K562 (cell line): Measurements from ENCODE around the gene GPC1. TPM values are rescaled to one million over a fixed set of nuclear protein-coding genes. Genes with fewer than 3 reads are reported as not detected.

Experiments used
- ATAC-seq: fragments of 200-7000 bp; cut with Tn5 transposase; 3 replicates; pipeline ENCODE4 v1.9.1; 2020; ENCODE audit warnings: moderate library complexity
- BruUV-seq: library from RNA; stranded (reverse); fragments of 400-500 nt; replicated peaks from 2 replicates; lab custom pipeline; 2021; lab: Mats Ljungman, UMichigan
- CTCF ChIA-PET: fragments of 300-600 bp; formaldehyde crosslinking; extraction: SDS; loops from one replicate; lab custom pipeline; 2021; ENCODE audit warnings: low intra/inter-chr PET ratio; lab: Yijun Ruan, JAX
- POLR2A ChIA-PET: fragments of 300-600, 350-650 bp; sonication (Branson Sonifier 250); formaldehyde crosslinking; extraction: SDS; loops from one replicate; lab custom pipeline; 2021; ENCODE audit warnings: antibody characterized with exemption, inconsistent platforms; lab: Yijun Ruan, JAX
- DNase-seq, 4 experiments: peaks; one replicate each; pipeline versions ENCODE4 v3.0.0 to v3.0.0-alpha.2; 2011 to 2018; ENCODE audit warnings: low spot score in 3 of 4, mixed read lengths in 3 of 4; ENCODE audit errors: extremely low read depth in 1 of 4
- FAIRE-seq: peaks from 2 replicates; lab custom pipeline; 2011; peaks lifted over from hg19 to GRCh38; lab: Jason Lieb, UNC
- H2AFZ ChIP-seq: 2 replicates; pipeline ENCODE4 v1.6.0; 2011; ENCODE audit warnings: low read depth, low read length, control low read depth, inconsistent platforms
- H3K27ac ChIP-seq: fragments of 200-600 bp; 3 replicates; pipeline ENCODE4 v1.8.0; 2011; ENCODE audit warnings: low read depth, mild to moderate bottlenecking, control low read depth, inconsistent platforms, low read length, moderate library complexity, mixed read lengths; ENCODE audit errors: extremely low read depth
- H3K27me3 ChIP-seq, 2 experiments: fragments of 300-600 bp in 1 of 2; 2 replicates in 1 of 2; 3 replicates in 1 of 2; pipeline versions ENCODE4 v1.6.0 to v1.8.0; 2011; ENCODE audit warnings: inconsistent platforms in 2 of 2, low read length in 2 of 2, mild to moderate bottlenecking in 1 of 2, mixed read lengths in 1 of 2, moderate library complexity in 1 of 2; ENCODE audit not compliant: control insufficient read depth in 2 of 2, insufficient read depth in 2 of 2
- H3K36me3 ChIP-seq: fragments of 300-600 bp; 3 replicates; pipeline ENCODE4 v1.8.0; 2011; ENCODE audit warnings: mild to moderate bottlenecking, low read length, inconsistent platforms; ENCODE audit not compliant: control insufficient read depth, insufficient read depth
- H3K4me1 ChIP-seq, 2 experiments: fragments of 200-600 bp in 1 of 2; replicated peaks in 1 of 2; 2 replicates in 1 of 2; 3 replicates in 1 of 2; pipeline versions ENCODE4 v1.5.1 to v1.8.0; 2011; ENCODE audit warnings: inconsistent platforms in 2 of 2, low read length in 2 of 2, mild to moderate bottlenecking in 1 of 2, mixed read lengths in 1 of 2, moderate library complexity in 1 of 2; ENCODE audit not compliant: control insufficient read depth in 2 of 2, insufficient read depth in 2 of 2
- H3K4me2 ChIP-seq: 2 replicates; pipeline ENCODE4 v1.6.1; 2011; ENCODE audit warnings: low read length, control low read depth, inconsistent platforms, mixed read lengths; ENCODE audit not compliant: insufficient read depth
- H3K4me3 ChIP-seq: fragments of 200-600 bp; sonication (generic), shearing (Covaris generic); 2 replicates; pipeline ENCODE4 v1.5.1; 2016; ENCODE audit warnings: control low read depth, inconsistent platforms
- H3K79me2 ChIP-seq: fragments of 200-600 bp; 3 replicates; pipeline ENCODE4 v1.8.0; 2011; ENCODE audit warnings: low read length, inconsistent platforms; ENCODE audit not compliant: control insufficient read depth, insufficient read depth
- H3K9ac ChIP-seq, 2 experiments: 2 replicates each; pipeline versions ENCODE4 v1.6.0 to v1.6.1; 2011; ENCODE audit warnings: low read depth in 2 of 2, low read length in 2 of 2, control low read depth in 1 of 2, inconsistent platforms in 1 of 2, mild to moderate bottlenecking in 1 of 2, mixed read lengths in 1 of 2; ENCODE audit not compliant: insufficient read depth in 1 of 2
- H3K9me1 ChIP-seq: one replicate; pipeline ENCODE4 v1.6.0; 2011; ENCODE audit warnings: inconsistent platforms, mild to moderate bottlenecking, low read length, moderate library complexity; ENCODE audit not compliant: control insufficient read depth, insufficient read depth
- H3K9me3 ChIP-seq: replicated peaks from 2 replicates; pipeline ENCODE4 v1.5.1; 2011; ENCODE audit warnings: low read depth, low read length, inconsistent platforms; ENCODE audit not compliant: control insufficient read depth, insufficient read depth
- H4K20me1 ChIP-seq: replicated peaks from 2 replicates; pipeline ENCODE4 v1.6.1; 2011; ENCODE audit warnings: low read length, inconsistent platforms, mixed read lengths; ENCODE audit not compliant: control insufficient read depth, insufficient read depth
- ADNP ChIP-seq: fragments of 200-800 bp; sonication (Bioruptor generic); IDR thresholded peaks from 2 replicates; pipeline ENCODE4 v1.6.1; 2016; ENCODE audit warnings: missing genetic modification characterization, missing compliant biosample characterization
- ATF3 ChIP-seq, 2 experiments: fragments of 450-650 bp in 1 of 2; sonication (generic) in 1 of 2; formaldehyde crosslinking in 1 of 2; IDR thresholded peaks in 1 of 2; conservative IDR thresholded peaks in 1 of 2; 2 replicates each; pipeline versions ENCODE4 v1.6.1 to v1.8.1; 2016 to 2023; ENCODE audit warnings: mild to moderate bottlenecking in 2 of 2, moderate library complexity in 2 of 2, inconsistent platforms in 1 of 2, missing genetic modification reagents in 1 of 2
- COPS2 ChIP-seq: fragments of 450-650 bp; conservative IDR thresholded peaks from 2 replicates; pipeline ENCODE4 v1.6.1; 2016; ENCODE audit warnings: mild to moderate bottlenecking, moderate library complexity
- FOXJ3 ChIP-seq: sonication (generic); formaldehyde crosslinking; IDR thresholded peaks from 2 replicates; pipeline ENCODE4 v1.4.0; 2020; ENCODE audit warnings: mild to moderate bottlenecking, missing genetic modification reagents
- HNRNPL ChIP-seq: fragments of 200-400 bp; formaldehyde crosslinking; IDR thresholded peaks from 2 replicates; pipeline ENCODE4 v1.6.1; 2017; ENCODE audit warnings: low read depth, mild to moderate bottlenecking, low read length
- HOMEZ ChIP-seq: fragments of 250-450 bp; sonication (Bioruptor Pico); IDR thresholded peaks from 2 replicates; pipeline ENCODE4 v1.4.0; 2020; ENCODE audit warnings: mild to moderate bottlenecking, moderate library complexity
- IFI16 ChIP-seq: fragments of 250-450 bp; sonication (Bioruptor Pico); IDR thresholded peaks from 2 replicates; pipeline ENCODE4 v2.1.2; 2022; ENCODE audit warnings: mild to moderate bottlenecking, inconsistent platforms
- MECOM ChIP-seq: fragments of 250-450 bp; sonication (Bioruptor Pico); IDR thresholded peaks from 2 replicates; pipeline ENCODE4 v1.8.0; 2022; ENCODE audit warnings: inconsistent platforms
- THRA ChIP-seq: fragments of 450-650 bp; IDR thresholded peaks from 2 replicates; pipeline ENCODE4 v1.6.1; 2017; ENCODE audit warnings: mild to moderate bottlenecking, moderate library complexity
- ZNF134 ChIP-seq: fragments of 250-450 bp; sonication (Bioruptor Pico); conservative IDR thresholded peaks from 2 replicates; pipeline ENCODE4 v1.4.0; 2020
- ZNF140 ChIP-seq: fragments of 250-450 bp; sonication (Bioruptor Pico); IDR thresholded peaks from 2 replicates; pipeline ENCODE4 v1.8.0; 2021; ENCODE audit warnings: moderate library complexity, mild to moderate bottlenecking, inconsistent platforms
- ZNF324 ChIP-seq: fragments of 250-450 bp; sonication (Bioruptor Pico); IDR thresholded peaks from 2 replicates; pipeline ENCODE4 v1.4.0; 2020; ENCODE audit warnings: mild to moderate bottlenecking
- ZNF696 ChIP-seq: fragments of 250-450 bp; sonication (Bioruptor Pico); conservative IDR thresholded peaks from 2 replicates; pipeline ENCODE4 v1.4.0; 2020; ENCODE audit warnings: mild to moderate bottlenecking, moderate library complexity
- WGBS: fragments of 100-300 bp; shearing (Covaris generic); methylation state at CpG from one replicate; pipeline ENCODE4 v1.1.6; 2016; ENCODE audit warnings: low coverage, mixed read lengths; ENCODE audit not compliant: insufficient coverage; ENCODE audit errors: missing lambda C conversion rate; 5-methylcytosine and 5-hydroxymethylcytosine counted together
- in situ Hi-C: fragments of 300-500 bp; cut with MboI; formaldehyde crosslinking; loops from 4 replicates; pipeline ENCODE4 v1.15.0; 2018; ENCODE audit warnings: inconsistent platforms, mixed read lengths
- intact Hi-C: fragments of 100-400 bp; cut with micrococcal nuclease; formaldehyde crosslinking; loops from 2 replicates; pipeline ENCODE4 v1.14.2; 2022
- polyA plus RNA-seq, 8 experiments: library from polyadenylated mRNA; depleted of rRNA in 4 of 8; stranded (reverse) in 5 of 8; unstranded in 3 of 8; fragments of >200 nt; fragmentation: Nextera tagmentation in 2 of 8; fragmentation: Illumina TruSeq in 1 of 8; extraction: Ambion mirVana in 2 of 8; extraction: Trizol in 1 of 8; gene quantifications; 2 replicates each; pipeline versions ENCODE4 v1.2.1 to v1.2.3, GENCODE V29; 2011 to 2014; ENCODE audit warnings: inconsistent platforms in 1 of 8, missing spikeins in 1 of 8
- total RNA-seq, 7 experiments: library from RNA; depleted of rRNA in 6 of 7; stranded (reverse); fragments of >200 nt in 6 of 7; fragmentation: Illumina TruSeq in 2 of 7; extraction: Trizol in 2 of 7; gene quantifications; 2 replicates each; pipeline versions ENCODE4 v1.2.1 to v1.2.3, GENCODE V29; 2011 to 2021; ENCODE audit warnings: low replicate concordance in 1 of 7

The GPC1 gene
- total and polyA plus RNA-seq, 9 of the 15 experiments (the other 6 are each of a cell fraction or from before 2014, with no cell fraction given) = 0.07 to 0.82 (median 0.14) TPM; not detected in 3

- no peak overlapping the region for H3K4me2 ChIP-seq
- DNase-seq = no peak
- TF ChIP-seq HNRNPL (no peak), ZNF134 (CRISPR knock-in tag) (no peak), ZNF324 (CRISPR knock-in tag) (no peak), IFI16 (no peak), COPS2 (no peak), FOXJ3 (CRISPR knock-in tag) (no peak), ATF3 (IDR thresholded peaks at IDR 0.05) (no peak), ATF3 (CRISPR knock-in tag; conservative IDR thresholded peaks at IDR 0.05) (no peak), MECOM (CRISPR knock-in tag) (no peak), ADNP (no peak), ZNF696 (CRISPR knock-in tag) (no peak), ZNF140 (CRISPR knock-in tag) (no peak), THRA (no peak), HOMEZ (CRISPR knock-in tag) (no peak)
- TF ChIP-seq, all 486 proteins: peak for 0
- FAIRE-seq = no peak
- H3K9me3 ChIP-seq = no peaks in the 10 kb centered on the region
- BruUV-seq = no TSS peak
- no peaks in the 10 kb centered on the region for H3K9me1 ChIP-seq
- no peaks in the 10 kb centered on the region for H3K27me3 ChIP-seq
- intact Hi-C loops = no loop called here
- H3K79me2 ChIP-seq = no peaks in the 10 kb centered on the region
- no peak overlapping the region; a peak in 1 of 4 replicates for H3K9ac ChIP-seq
- CTCF ChIA-PET = no interaction called here
- in situ Hi-C loops = no loop called here
- no peak for ATAC-seq
- peaks cover 0 to 3% of the 10 kb centered on the region in 2 experiments; a peak in 1 of 5 replicates for H3K4me1 ChIP-seq
- peaks cover 12% of the 10 kb centered on the region; the same call in 2 of the 3 replicates for H3K36me3 ChIP-seq
- WGBS = no CpG with 5 or more reads among the region's 6 CpGs
- POLR2A ChIA-PET = interaction anchor here (0.6 kb wide), 2 partner anchors 50 to 821 kb away, joined by 3 to 4 read pairs; no protein-coding TSS in a partner anchor
- H3K4me3 ChIP-seq = no peak overlapping the region
- H4K20me1 ChIP-seq = no peaks in the 10 kb centered on the region
- no peak overlapping the region for H2AFZ ChIP-seq
- H3K27ac ChIP-seq = no peak overlapping the region
Measured at GRCh38 chr2:240507060-240507777, 71.8 kb downstream of the GPC1 start.
